Astrocyte (in vitro differentiated cells and primary cell): ENCODE measurements around the gene ZNF592. TPM values are rescaled to one million over a fixed set of nuclear protein-coding genes. Genes with fewer than 3 reads are reported as not detected.

Source experiments
- DNase-seq: peaks from one replicate; pipeline ENCODE4 v3.0.0-alpha.2; 2010; ENCODE audit warnings: low read depth
- FAIRE-seq: peaks from 2 replicates; lab custom pipeline; 2011; peaks lifted over from hg19 to GRCh38; lab: Jason Lieb, UNC
- H2AFZ ChIP-seq: 2 replicates; pipeline ENCODE4 v1.6.0; 2012; ENCODE audit warnings: low read depth, low read length, inconsistent platforms
- H3K27ac ChIP-seq: 2 replicates; pipeline ENCODE4 v1.5.1; 2011; ENCODE audit warnings: low read depth, low read length, inconsistent platforms
- H3K27me3 ChIP-seq: 2 replicates; pipeline ENCODE4 v1.6.0; 2011; ENCODE audit warnings: low read length, inconsistent platforms; ENCODE audit not compliant: insufficient read depth
- H3K36me3 ChIP-seq: 2 replicates; pipeline ENCODE4 v1.5.1; 2011; ENCODE audit warnings: low read length, inconsistent platforms; ENCODE audit not compliant: insufficient read depth
- H3K4me1 ChIP-seq: 2 replicates; pipeline ENCODE4 v1.5.1; 2011; ENCODE audit warnings: low read length, inconsistent platforms; ENCODE audit not compliant: insufficient read depth
- H3K4me2 ChIP-seq: 2 replicates; pipeline ENCODE4 v1.6.0; 2012; ENCODE audit warnings: low read length, inconsistent platforms
- H3K4me3 ChIP-seq: 2 replicates; pipeline ENCODE4 v1.5.1; 2011; ENCODE audit warnings: low read depth, mild to moderate bottlenecking, low read length, inconsistent platforms; ENCODE audit not compliant: insufficient read depth
- H3K79me2 ChIP-seq: 2 replicates; pipeline ENCODE4 v1.6.0; 2012; ENCODE audit warnings: mild to moderate bottlenecking, low read length, inconsistent platforms; ENCODE audit not compliant: insufficient read depth
- H3K9ac ChIP-seq: 2 replicates; pipeline ENCODE4 v1.6.0; 2012; ENCODE audit warnings: mild to moderate bottlenecking, low read length, inconsistent platforms
- H3K9me3 ChIP-seq: 2 replicates; pipeline ENCODE4 v1.5.1; 2012; ENCODE audit warnings: low read depth, mild to moderate bottlenecking, low read length, inconsistent platforms; ENCODE audit not compliant: insufficient read depth
- H4K20me1 ChIP-seq: 2 replicates; pipeline ENCODE4 v1.6.0; 2012; ENCODE audit warnings: low read length, inconsistent platforms; ENCODE audit not compliant: insufficient read depth
- H3K27ac Mint-ChIP-seq: one replicate; pipeline ENCODE4 v1.8.0; 2021; ENCODE audit warnings: mild to moderate bottlenecking, mixed read lengths; ENCODE audit not compliant: unreplicated experiment
- H3K27me3 Mint-ChIP-seq: one replicate; pipeline ENCODE4 v1.8.0; 2021; ENCODE audit warnings: low read depth, mixed read lengths; ENCODE audit not compliant: unreplicated experiment
- H3K36me3 Mint-ChIP-seq: one replicate; pipeline ENCODE4 v1.8.0; 2021; ENCODE audit warnings: low read depth, mixed read lengths; ENCODE audit not compliant: unreplicated experiment
- H3K4me1 Mint-ChIP-seq: one replicate; pipeline ENCODE4 v1.8.0; 2021; ENCODE audit warnings: low read depth, mixed read lengths; ENCODE audit not compliant: unreplicated experiment
- H3K4me3 Mint-ChIP-seq: one replicate; pipeline ENCODE4 v1.8.0; 2021; ENCODE audit warnings: mild to moderate bottlenecking, moderate library complexity, mixed read lengths; ENCODE audit not compliant: unreplicated experiment
- H3K9me3 Mint-ChIP-seq: one replicate; pipeline ENCODE4 v1.8.0; 2021; ENCODE audit warnings: mild to moderate bottlenecking, mixed read lengths; ENCODE audit not compliant: unreplicated experiment
- EZH2 ChIP-seq: IDR thresholded peaks from 2 replicates; pipeline ENCODE4 v1.6.1; 2012; ENCODE audit warnings: mild to moderate bottlenecking, low read length, inconsistent platforms; ENCODE audit not compliant: insufficient read depth
- total RNA-seq: library from RNA; stranded (reverse); gene quantifications from 2 replicates; pipeline ENCODE4 v1.2.1, GENCODE V29; 2021
- TF ChIP-seq, protein P1 (sequence below): IDR thresholded peaks from 2 replicates; pipeline ENCODE4 v1.5.1; 2011; ENCODE audit warnings: low read depth, mild to moderate bottlenecking, inconsistent platforms, low read length, moderate library complexity; ENCODE audit not compliant: insufficient read depth

ZNF592 gene
- total RNA-seq, 1 donor from 2014 or later: 25.1 TPM

DNA sequence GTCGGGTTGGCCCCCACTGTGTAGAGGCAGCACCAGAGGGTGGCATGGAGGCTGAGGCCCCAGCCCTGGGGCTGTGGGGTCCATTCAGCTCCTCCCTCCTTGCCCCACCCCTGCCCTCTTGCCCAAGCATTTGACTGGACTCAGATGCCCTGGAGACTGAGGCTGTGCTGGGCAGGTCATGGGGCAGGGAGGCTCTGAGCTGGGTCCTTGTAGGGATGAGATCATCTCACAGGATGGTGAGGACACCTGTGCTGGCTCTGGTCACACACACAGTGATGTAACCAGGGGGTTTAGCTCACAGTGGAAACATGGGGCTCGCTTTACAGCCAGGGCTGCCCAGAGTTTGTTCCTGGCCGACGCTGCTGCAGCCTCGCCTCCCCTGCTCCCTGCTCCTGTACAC lies 86.6 kb downstream of the ZNF592 start:
- Mint-ChIP-seq H3K27me3 (peaks cover 25% of the 10 kb centered on the region), H3K4me3 (no peak overlapping the region), H3K27ac (no peak overlapping the region), H3K36me3 (peaks cover 15% of the 10 kb centered on the region), H3K9me3 (no peaks in the 10 kb centered on the region), H3K4me1 (peaks cover 4% of the 10 kb centered on the region)
- Histone ChIP-seq H3K27me3 (peaks cover 3% of the 10 kb centered on the region), H3K9ac (no peak overlapping the region), H3K36me3 (no peaks in the 10 kb centered on the region), H3K4me3 (no peak overlapping the region), H3K4me2 (no peak overlapping the region), H3K79me2 (no peaks in the 10 kb centered on the region), H4K20me1 (peaks cover 4% of the 10 kb centered on the region), H2AFZ (no peak overlapping the region), H3K4me1 (no peaks in the 10 kb centered on the region), H3K27ac (no peak overlapping the region), H3K9me3 (no peaks in the 10 kb centered on the region)
- DNase-seq: no peak
- TF ChIP-seq, protein P1, sequence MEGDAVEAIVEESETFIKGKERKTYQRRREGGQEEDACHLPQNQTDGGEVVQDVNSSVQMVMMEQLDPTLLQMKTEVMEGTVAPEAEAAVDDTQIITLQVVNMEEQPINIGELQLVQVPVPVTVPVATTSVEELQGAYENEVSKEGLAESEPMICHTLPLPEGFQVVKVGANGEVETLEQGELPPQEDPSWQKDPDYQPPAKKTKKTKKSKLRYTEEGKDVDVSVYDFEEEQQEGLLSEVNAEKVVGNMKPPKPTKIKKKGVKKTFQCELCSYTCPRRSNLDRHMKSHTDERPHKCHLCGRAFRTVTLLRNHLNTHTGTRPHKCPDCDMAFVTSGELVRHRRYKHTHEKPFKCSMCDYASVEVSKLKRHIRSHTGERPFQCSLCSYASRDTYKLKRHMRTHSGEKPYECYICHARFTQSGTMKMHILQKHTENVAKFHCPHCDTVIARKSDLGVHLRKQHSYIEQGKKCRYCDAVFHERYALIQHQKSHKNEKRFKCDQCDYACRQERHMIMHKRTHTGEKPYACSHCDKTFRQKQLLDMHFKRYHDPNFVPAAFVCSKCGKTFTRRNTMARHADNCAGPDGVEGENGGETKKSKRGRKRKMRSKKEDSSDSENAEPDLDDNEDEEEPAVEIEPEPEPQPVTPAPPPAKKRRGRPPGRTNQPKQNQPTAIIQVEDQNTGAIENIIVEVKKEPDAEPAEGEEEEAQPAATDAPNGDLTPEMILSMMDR: no peak
- no peak for TF ChIP-seq EZH2
- FAIRE-seq: no peak

DNA sequence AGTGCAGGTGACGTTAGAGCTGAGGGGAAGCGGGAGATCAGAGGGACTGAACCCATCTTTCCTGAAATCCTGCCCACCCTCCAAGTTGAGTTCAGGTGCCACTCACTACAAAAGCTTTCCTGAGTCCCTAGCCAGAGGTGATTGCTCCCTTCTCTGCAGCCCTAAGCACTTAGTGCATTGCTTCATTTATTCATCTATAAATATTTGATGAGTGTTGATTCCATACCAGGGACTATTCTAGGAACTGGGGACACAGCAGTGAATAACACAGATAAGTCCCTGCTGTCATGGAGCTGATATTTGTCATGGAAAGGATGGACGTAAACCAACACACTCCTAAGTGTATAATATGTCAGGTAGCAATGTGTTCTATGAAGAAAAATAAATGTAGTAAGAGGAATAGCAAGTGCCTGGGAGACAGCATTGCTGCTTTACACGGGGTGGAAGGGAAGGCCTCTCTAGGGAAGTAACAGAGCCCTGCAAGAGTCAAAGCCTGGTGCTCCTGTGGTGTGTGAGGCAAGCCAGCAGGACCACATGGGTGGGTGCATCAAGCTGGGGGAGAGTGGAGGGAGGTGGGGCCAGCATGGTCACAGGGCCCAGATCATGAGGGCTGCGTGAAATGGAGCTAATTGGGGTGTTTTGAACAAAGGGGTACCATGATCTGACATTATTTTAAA lies 87.4 kb downstream of the ZNF592 start:
- H3K4me2 ChIP-seq: no peak overlapping the region
- no peak overlapping the region for H3K27ac Mint-ChIP-seq
- no peak overlapping the region for H3K4me3 ChIP-seq
- H3K36me3 Mint-ChIP-seq: peaks cover 15% of the 10 kb centered on the region
- H3K4me1 Mint-ChIP-seq: peaks cover 7% of the 10 kb centered on the region
- peaks cover 4% of the 10 kb centered on the region for H4K20me1 ChIP-seq
- H3K9me3 Mint-ChIP-seq: no peaks in the 10 kb centered on the region
- peaks cover 3% of the 10 kb centered on the region for H3K27me3 ChIP-seq
- FAIRE-seq: no peak
- no peaks in the 10 kb centered on the region for H3K36me3 ChIP-seq
- H3K9me3 ChIP-seq: no peaks in the 10 kb centered on the region
- no peak overlapping the region for H2AFZ ChIP-seq
- no peaks in the 10 kb centered on the region for H3K4me1 ChIP-seq
- DNase-seq: no peak
- no peak overlapping the region for H3K9ac ChIP-seq
- peaks cover 25% of the 10 kb centered on the region for H3K27me3 Mint-ChIP-seq
- no peaks in the 10 kb centered on the region for H3K79me2 ChIP-seq
- no peak overlapping the region for H3K27ac ChIP-seq
- H3K4me3 Mint-ChIP-seq: no peak overlapping the region
- no peak for TF ChIP-seq EZH2
- TF ChIP-seq, protein P1: no peak

DNA sequence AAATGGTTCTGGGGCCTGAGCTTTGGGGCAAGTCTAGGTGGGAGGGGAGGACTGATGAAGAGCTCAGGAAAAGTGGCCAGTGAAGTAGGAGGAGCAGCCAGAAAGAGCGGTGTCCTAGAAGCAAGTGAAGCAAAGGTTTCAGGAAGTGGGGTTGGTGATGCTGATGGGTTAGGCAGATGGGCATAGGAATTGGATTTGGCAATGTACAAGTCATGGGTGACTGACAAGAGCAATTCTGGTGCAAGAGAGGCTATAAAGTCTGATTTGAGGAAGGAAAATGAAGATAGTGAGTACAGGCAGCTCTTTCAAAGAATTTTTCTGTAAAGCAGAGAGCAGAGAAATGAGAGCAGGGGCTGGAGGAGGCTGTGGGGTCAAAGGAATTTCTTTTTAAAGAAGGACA lies 88.5 kb downstream of the ZNF592 start:
- Mint-ChIP-seq H3K27ac (no peak overlapping the region), H3K27me3 (peaks cover 25% of the 10 kb centered on the region), H3K36me3 (peaks cover 15% of the 10 kb centered on the region)

More for the DNA sequence above, 88.5 kb downstream of the ZNF592 start:
- TF ChIP-seq, protein P1: no peak
- TF ChIP-seq EZH2: no peak
- H2AFZ ChIP-seq: no peak overlapping the region
- no peaks in the 10 kb centered on the region for H3K9me3 ChIP-seq
- H3K4me2 ChIP-seq: no peak overlapping the region
- Mint-ChIP-seq H3K4me3 (no peak overlapping the region), H3K9me3 (no peaks in the 10 kb centered on the region), H3K4me1 (peaks cover 12% of the 10 kb centered on the region)
- H3K36me3 ChIP-seq: no peaks in the 10 kb centered on the region
- FAIRE-seq: no peak
- no peaks in the 10 kb centered on the region for H3K79me2 ChIP-seq
- H3K4me1 ChIP-seq: no peaks in the 10 kb centered on the region
- peaks cover 9% of the 10 kb centered on the region for H4K20me1 ChIP-seq
- H3K4me3 ChIP-seq: no peak overlapping the region
- no peak for DNase-seq
- no peak overlapping the region for H3K9ac ChIP-seq
- H3K27me3 ChIP-seq: peaks cover 3% of the 10 kb centered on the region
- H3K27ac ChIP-seq: no peak overlapping the region
